Spleen (tissue), 11 donors: Measurements from ENCODE around the gene CASR. TPM values are rescaled to one million over a fixed set of nuclear protein-coding genes. Genes with fewer than 3 reads are reported as not detected.

Experiments
- DNase-seq: peaks from one replicate; pipeline ENCODE4 v3.0.0-alpha.2; 2020
- H3K27ac ChIP-seq, 8 donors: fragments of 200-600 bp; sonication (generic) in 7 of 8; 1 replicate in 4 of 8; 2 replicates in 4 of 8; pipeline versions ENCODE4 v1.5.0 to v1.8.0; 2016 to 2021; ENCODE audit warnings: inconsistent platforms in 4 of 8, mild to moderate bottlenecking in 4 of 8, moderate library complexity in 1 of 8
- H3K27me3 ChIP-seq, 7 donors: fragments of 200-600 bp; sonication (generic) in 6 of 7; replicated peaks in 1 of 7; 1 replicate in 4 of 7; 2 replicates in 3 of 7; pipeline versions ENCODE4 v1.5.0 to v1.8.0; 2016 to 2021; ENCODE audit warnings: inconsistent platforms in 3 of 7, mild to moderate bottlenecking in 1 of 7
- H3K36me3 ChIP-seq, 6 donors: fragments of 200-600 bp; sonication (generic) in 5 of 6; 1 replicate in 4 of 6; 2 replicates in 2 of 6; pipeline versions ENCODE4 v1.5.0 to v1.8.0; 2016 to 2021; ENCODE audit warnings: inconsistent platforms in 2 of 6
- H3K4me1 ChIP-seq, 6 donors: fragments of 200-600 bp; sonication (generic) in 5 of 6; 1 replicate in 3 of 6; 2 replicates in 3 of 6; pipeline versions ENCODE4 v1.5.0 to v1.8.0; 2016 to 2021; ENCODE audit warnings: inconsistent platforms in 3 of 6
- H3K4me3 ChIP-seq, 8 donors: fragments of 200-600 bp; sonication (generic) in 7 of 8; 1 replicate in 4 of 8; 2 replicates in 4 of 8; pipeline versions ENCODE4 v1.5.0 to v1.8.0; 2016 to 2021; ENCODE audit warnings: inconsistent platforms in 4 of 8, mild to moderate bottlenecking in 4 of 8, moderate library complexity in 2 of 8
- H3K9me3 ChIP-seq, 8 donors: fragments of 200-600 bp; sonication (generic) in 7 of 8; 1 replicate in 4 of 8; 2 replicates in 4 of 8; pipeline versions ENCODE4 v1.5.0 to v1.8.0; 2016 to 2021; ENCODE audit warnings: inconsistent platforms in 4 of 8
- POLR2A ChIP-seq, 3 donors: fragments of 450-650 bp; IDR thresholded peaks; one replicate each; pipeline ENCODE4 v1.5.1; 2017; ENCODE audit warnings: antibody characterized with exemption in 3 of 3, mild to moderate bottlenecking in 1 of 3
- POLR2AphosphoS5 ChIP-seq, 3 donors: sonication (generic); formaldehyde crosslinking; IDR thresholded peaks; one replicate each; pipeline ENCODE4 v1.5.1; 2017; ENCODE audit warnings: antibody characterized with exemption in 3 of 3
- WGBS, 5 donors: extraction: QIAGEN DNeasy Blood & Tissue Kit in 3 of 5; methylation state at CpG; one replicate each; pipeline versions ENCODE4 v1.1.5 to v1.1.7; 2013 to 2018; 5-methylcytosine and 5-hydroxymethylcytosine counted together
- intact Hi-C: fragments of 100-400 bp; cut with DNase I; formaldehyde crosslinking; loops from one replicate; pipeline ENCODE4 v1.15.0; 2023; ENCODE audit warnings: low total_unique reads
- polyA plus RNA-seq, 3 donors: library from polyadenylated mRNA; stranded (reverse); fragments of 200-250 nt; gene quantifications; one replicate each; pipeline ENCODE4 v1.2.1, GENCODE V29; 2013
- total RNA-seq, 7 donors: library from RNA; depleted of rRNA in 3 of 7; stranded (reverse); fragments of >200 nt in 3 of 7; fragmentation: NEBNext Ultra II Directional in 4 of 7; extraction: Animal tissue kit (Norgen Biotek cat#: 25700) in 4 of 7; gene quantifications; one replicate each; pipeline versions ENCODE4 v1.1.0 to v1.2.1, GENCODE V29; 2016 to 2021
- TF ChIP-seq, protein P1 (sequence below), 11 experiments: fragments of 200-600 bp in 7 of 11; fragments of 450-650 bp in 4 of 11; sonication (generic) in 4 of 11; IDR thresholded peaks in 8 of 11; conservative IDR thresholded peaks in 3 of 11; 1 replicate in 7 of 11; 2 replicates in 4 of 11; pipeline versions ENCODE4 v1.4.0 to v1.8.0; 2016 to 2021; ENCODE audit warnings: antibody characterized with exemption in 11 of 11, inconsistent platforms in 4 of 11, mild to moderate bottlenecking in 1 of 11
- donor health status: healthy with polysubstance abuse.
- donor health status: DM: no; HTN: no; CAD: no; lungs with moderate emphysema.
- donor health status: DM: no; HTN: no; CAD: no.
- donor health status: Bipolar disorder and iron deficiency.
- donor health status: healthy.
- donor health status: DM: no; HTN: no; CAD: no.
- donor health status: DM: yes; HTN: yes; CAD: no.

Gene CASR
- total and polyA plus RNA-seq, 10 donors, result 0.08 to 4.3 (median 0.23) TPM

DNA sequence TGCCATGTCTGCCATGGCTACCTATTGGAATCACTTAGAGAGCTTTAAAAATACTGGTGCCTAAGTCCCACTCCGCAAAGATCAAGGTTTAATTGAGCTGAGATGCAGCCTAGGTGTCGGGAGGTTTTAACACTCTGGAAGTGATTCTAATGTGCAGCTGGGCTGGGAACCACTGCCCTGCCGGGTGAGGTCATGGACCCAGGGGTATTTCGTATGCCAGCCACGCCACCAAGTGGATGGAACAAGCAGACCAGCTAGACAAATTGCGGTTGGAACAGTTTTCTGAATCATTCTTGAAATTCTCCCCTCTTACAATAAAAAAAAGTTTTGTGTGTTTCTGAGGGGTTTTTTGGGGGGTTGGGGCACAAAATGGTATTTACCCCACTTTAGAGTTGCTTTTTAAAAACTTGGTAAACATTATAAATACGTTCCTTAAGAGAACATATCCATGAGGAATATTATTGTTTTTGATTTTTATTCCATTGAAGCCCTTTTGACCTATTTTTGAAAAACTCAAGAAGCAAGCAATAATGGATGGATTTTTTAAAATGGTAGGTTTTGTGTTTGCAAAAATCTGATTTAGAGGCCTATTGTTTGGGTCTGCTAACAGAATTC is 75.4 kb downstream of the CASR start:
- no peak overlapping the region for H3K27ac ChIP-seq
- no peaks in the 10 kb centered on the region for H3K36me3 ChIP-seq
- H3K27me3 ChIP-seq, result peaks cover 0 to 4% (median 0%) of the 10 kb centered on the region in 7 donors
- no peaks in the 10 kb centered on the region for H3K9me3 ChIP-seq
- 9 to 16% (median 9%) methylated on average over 7 of the region's 7 CpGs for WGBS, 5 donors
- peaks cover 0 to 41% (median 13%) of the 10 kb centered on the region in 6 donors for H3K4me1 ChIP-seq
- H3K4me3 ChIP-seq, result no peak overlapping the region
- DNase-seq, result peak; percentile 87
- intact Hi-C loops, result loop anchor here (5.0 kb wide), 1 partner anchor 152 kb away; no protein-coding TSS in a partner anchor
- TF ChIP-seq POLR2AphosphoS5 (IDR thresholded peaks at IDR 0.05), result peak in 2 of 3 donors; percentile 21 to 50
- no peak for TF ChIP-seq POLR2A (IDR thresholded peaks at IDR 0.05)
- TF ChIP-seq, protein P1, sequence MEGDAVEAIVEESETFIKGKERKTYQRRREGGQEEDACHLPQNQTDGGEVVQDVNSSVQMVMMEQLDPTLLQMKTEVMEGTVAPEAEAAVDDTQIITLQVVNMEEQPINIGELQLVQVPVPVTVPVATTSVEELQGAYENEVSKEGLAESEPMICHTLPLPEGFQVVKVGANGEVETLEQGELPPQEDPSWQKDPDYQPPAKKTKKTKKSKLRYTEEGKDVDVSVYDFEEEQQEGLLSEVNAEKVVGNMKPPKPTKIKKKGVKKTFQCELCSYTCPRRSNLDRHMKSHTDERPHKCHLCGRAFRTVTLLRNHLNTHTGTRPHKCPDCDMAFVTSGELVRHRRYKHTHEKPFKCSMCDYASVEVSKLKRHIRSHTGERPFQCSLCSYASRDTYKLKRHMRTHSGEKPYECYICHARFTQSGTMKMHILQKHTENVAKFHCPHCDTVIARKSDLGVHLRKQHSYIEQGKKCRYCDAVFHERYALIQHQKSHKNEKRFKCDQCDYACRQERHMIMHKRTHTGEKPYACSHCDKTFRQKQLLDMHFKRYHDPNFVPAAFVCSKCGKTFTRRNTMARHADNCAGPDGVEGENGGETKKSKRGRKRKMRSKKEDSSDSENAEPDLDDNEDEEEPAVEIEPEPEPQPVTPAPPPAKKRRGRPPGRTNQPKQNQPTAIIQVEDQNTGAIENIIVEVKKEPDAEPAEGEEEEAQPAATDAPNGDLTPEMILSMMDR (IDR thresholded peaks at IDR 0.05 in 8 of 11, conservative IDR thresholded peaks at IDR 0.05 in 3 of 11), result peak; percentile 38 to 73 (median 66)

DNA sequence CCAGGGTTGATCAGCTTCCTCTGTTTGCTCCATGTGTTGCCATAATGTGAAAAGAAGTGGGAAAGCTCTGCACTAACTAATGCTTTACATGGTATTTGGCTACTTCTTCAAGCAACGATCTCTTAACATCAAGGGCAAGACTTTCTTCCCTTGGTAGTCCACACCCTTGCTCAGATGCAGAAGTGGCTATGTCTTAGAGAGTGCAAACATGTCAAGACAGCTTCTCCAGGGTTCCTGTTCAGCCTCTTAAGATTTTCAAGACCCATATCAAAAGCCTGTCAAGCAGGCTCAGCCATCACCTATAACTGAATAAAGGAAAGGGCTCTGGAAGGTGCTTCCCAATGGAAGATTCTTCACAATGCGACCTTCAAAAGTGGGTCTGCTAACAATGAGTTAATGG is 76.7 kb downstream of the CASR start:
- TF ChIP-seq, protein P1 (IDR thresholded peaks at IDR 0.05 in 8 of 11, conservative IDR thresholded peaks at IDR 0.05 in 3 of 11), result no peak
- TF ChIP-seq POLR2A (IDR thresholded peaks at IDR 0.05), result no peak
- no peak for TF ChIP-seq POLR2AphosphoS5 (IDR thresholded peaks at IDR 0.05)
- Histone ChIP-seq H3K9me3 (no peaks in the 10 kb centered on the region), H3K36me3 (no peaks in the 10 kb centered on the region), H3K4me3 (no peak overlapping the region), H3K4me1 (peaks cover 0 to 38% (median 13%) of the 10 kb centered on the region in 6 donors), H3K27me3 (peaks cover 0 to 4% (median 0%) of the 10 kb centered on the region in 7 donors), H3K27ac (no peak overlapping the region)
- WGBS, 5 donors, result 74 to 90% (median 83%) methylated on average over 2 of the region's 2 CpGs
- intact Hi-C loops, result loop anchor here (5.0 kb wide), 1 partner anchor 713 kb away; the partner anchor contains the start of gene POLQ
- DNase-seq, result no peak

DNA sequence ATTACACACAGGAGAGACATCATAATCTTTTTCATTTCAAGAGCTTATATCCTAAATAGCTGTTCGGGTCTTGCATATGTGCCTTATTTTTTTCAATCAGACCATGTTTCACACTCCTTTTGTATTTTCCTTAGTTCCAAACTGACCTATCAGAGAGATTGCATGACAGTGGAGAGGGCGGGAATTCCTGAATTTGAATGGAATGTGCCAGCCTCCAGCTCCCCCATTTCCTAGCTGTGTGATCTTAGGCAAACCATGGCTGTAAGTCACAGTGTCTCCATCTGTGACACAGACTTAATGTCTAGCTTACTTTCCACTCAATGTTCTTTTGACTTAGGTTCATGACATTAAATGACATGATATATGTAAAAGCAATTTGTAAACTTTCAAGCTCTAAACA is 79.6 kb downstream of the CASR start:
- 77 to 92% (median 86%) methylated on average over 2 of the region's 2 CpGs for WGBS, 5 donors
- no peaks in the 10 kb centered on the region for H3K36me3 ChIP-seq
- peaks cover 0 to 10% (median 2%) of the 10 kb centered on the region in 6 donors for H3K4me1 ChIP-seq
- DNase-seq, result no peak
- H3K9me3 ChIP-seq, result no peaks in the 10 kb centered on the region
- H3K27me3 ChIP-seq, result peaks cover 0 to 4% (median 0%) of the 10 kb centered on the region in 7 donors
- intact Hi-C loops, result loop anchor here (5.0 kb wide), 1 partner anchor 716 kb away; the partner anchor contains the start of gene POLQ
- H3K4me3 ChIP-seq, result no peak overlapping the region
- TF ChIP-seq, protein P1 (IDR thresholded peaks at IDR 0.05 in 8 of 11, conservative IDR thresholded peaks at IDR 0.05 in 3 of 11), result no peak
- no peak for TF ChIP-seq POLR2AphosphoS5 (IDR thresholded peaks at IDR 0.05)
- no peak for TF ChIP-seq POLR2A (IDR thresholded peaks at IDR 0.05)
- no peak overlapping the region for H3K27ac ChIP-seq

DNA sequence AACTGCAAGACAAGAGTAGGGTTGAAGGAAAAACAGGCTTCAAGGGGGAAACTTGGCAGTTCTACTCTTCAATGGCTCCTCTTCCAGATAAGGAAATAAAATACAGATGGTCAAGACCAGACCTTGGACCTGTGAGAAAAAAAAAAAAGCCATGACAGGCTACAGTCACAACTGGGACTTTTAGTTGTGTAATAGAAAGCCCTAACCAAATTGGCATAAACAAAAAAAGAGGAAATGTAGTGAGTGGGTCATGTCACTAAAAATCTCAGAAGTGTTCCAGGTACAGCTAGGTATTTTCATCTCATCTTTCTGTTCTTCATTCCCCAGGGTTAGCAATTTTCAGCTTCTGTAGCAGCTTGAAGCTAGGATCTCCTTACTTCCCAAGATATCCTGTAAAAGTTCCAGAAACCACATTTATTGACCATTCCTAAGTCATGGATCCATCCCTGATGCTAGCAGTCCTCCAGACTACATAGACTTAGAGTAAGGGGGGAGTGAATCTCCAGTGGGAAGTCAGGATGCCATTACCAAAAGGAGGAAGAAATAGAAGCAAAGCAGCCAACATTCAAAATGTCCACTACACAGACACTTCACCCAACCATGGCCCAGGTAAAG is 80.6 kb downstream of the CASR start:
- DNase-seq, result no peak
- Histone ChIP-seq H3K27ac (peak overlapping the region in 1 of 8 donors; percentile 22), H3K4me1 (no peaks in the 10 kb centered on the region), H3K36me3 (no peaks in the 10 kb centered on the region), H3K27me3 (peaks cover 0 to 4% (median 0%) of the 10 kb centered on the region in 7 donors), H3K4me3 (no peak overlapping the region), H3K9me3 (no peaks in the 10 kb centered on the region)
- intact Hi-C loops, result loop anchor here (5.0 kb wide), 1 partner anchor 717 kb away; the partner anchor contains the start of gene POLQ
- TF ChIP-seq POLR2AphosphoS5 (IDR thresholded peaks at IDR 0.05), result no peak
- no peak for TF ChIP-seq POLR2A (IDR thresholded peaks at IDR 0.05)
